ENCODE measurements around the gene EPS8L2. TPM values are rescaled to one million over a fixed set of nuclear protein-coding genes. Genes with fewer than 3 reads are reported as not detected.

Gene EPS8L2
- total and polyA plus RNA-seq, 10 of the 15 experiments (the other 5 are each of a cell fraction or from before 2014, with no cell fraction given): 0.76 to 20.0 (median 9.7) TPM

- H3K9ac ChIP-seq (ENCODE audit: control insufficient read depth, insufficient read depth, low read length): no peak overlapping the region
- no peak for TF ChIP-seq CBFB (IDR thresholded peaks at IDR 0.05; ENCODE audit: low read depth)
- TF ChIP-seq, protein P1, sequence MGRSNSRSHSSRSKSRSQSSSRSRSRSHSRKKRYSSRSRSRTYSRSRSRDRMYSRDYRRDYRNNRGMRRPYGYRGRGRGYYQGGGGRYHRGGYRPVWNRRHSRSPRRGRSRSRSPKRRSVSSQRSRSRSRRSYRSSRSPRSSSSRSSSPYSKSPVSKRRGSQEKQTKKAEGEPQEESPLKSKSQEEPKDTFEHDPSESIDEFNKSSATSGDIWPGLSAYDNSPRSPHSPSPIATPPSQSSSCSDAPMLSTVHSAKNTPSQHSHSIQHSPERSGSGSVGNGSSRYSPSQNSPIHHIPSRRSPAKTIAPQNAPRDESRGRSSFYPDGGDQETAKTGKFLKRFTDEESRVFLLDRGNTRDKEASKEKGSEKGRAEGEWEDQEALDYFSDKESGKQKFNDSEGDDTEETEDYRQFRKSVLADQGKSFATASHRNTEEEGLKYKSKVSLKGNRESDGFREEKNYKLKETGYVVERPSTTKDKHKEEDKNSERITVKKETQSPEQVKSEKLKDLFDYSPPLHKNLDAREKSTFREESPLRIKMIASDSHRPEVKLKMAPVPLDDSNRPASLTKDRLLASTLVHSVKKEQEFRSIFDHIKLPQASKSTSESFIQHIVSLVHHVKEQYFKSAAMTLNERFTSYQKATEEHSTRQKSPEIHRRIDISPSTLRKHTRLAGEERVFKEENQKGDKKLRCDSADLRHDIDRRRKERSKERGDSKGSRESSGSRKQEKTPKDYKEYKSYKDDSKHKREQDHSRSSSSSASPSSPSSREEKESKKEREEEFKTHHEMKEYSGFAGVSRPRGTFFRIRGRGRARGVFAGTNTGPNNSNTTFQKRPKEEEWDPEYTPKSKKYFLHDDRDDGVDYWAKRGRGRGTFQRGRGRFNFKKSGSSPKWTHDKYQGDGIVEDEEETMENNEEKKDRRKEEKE (IDR thresholded peaks at IDR 0.05): no peak
- TF ChIP-seq ZNF24 (IDR thresholded peaks at IDR 0.05): no peak
- TF ChIP-seq HSF1 (IDR thresholded peaks at IDR 0.05; ENCODE audit: low read depth, low read length): no peak
- no peak for TF ChIP-seq KLF5 (IDR thresholded peaks at IDR 0.05; ENCODE audit: partially characterized antibody)
- no peak for TF ChIP-seq BHLHE40 (IDR thresholded peaks at IDR 0.05; ENCODE audit: borderline replicate concordance in 1 of 2, low read depth in 2 of 2, low read length in 1 of 2)
- no peak for TF ChIP-seq NFYA (IDR thresholded peaks at IDR 0.05; ENCODE audit: borderline replicate concordance, low read depth, low read length)
- TF ChIP-seq IKZF1 (conservative IDR thresholded peaks at IDR 0.05): no peak
- no peak for TF ChIP-seq YBX1 (IDR thresholded peaks at IDR 0.05)
- no peak for TF ChIP-seq MYB (IDR thresholded peaks at IDR 0.05; ENCODE audit: borderline replicate concordance, low read depth, low read length)
- no peak for TF ChIP-seq EGR1 (IDR thresholded peaks at IDR 0.05; ENCODE audit: borderline replicate concordance in 1 of 2, low read depth in 2 of 2, low read length in 2 of 2)
- TF ChIP-seq, protein P2, sequence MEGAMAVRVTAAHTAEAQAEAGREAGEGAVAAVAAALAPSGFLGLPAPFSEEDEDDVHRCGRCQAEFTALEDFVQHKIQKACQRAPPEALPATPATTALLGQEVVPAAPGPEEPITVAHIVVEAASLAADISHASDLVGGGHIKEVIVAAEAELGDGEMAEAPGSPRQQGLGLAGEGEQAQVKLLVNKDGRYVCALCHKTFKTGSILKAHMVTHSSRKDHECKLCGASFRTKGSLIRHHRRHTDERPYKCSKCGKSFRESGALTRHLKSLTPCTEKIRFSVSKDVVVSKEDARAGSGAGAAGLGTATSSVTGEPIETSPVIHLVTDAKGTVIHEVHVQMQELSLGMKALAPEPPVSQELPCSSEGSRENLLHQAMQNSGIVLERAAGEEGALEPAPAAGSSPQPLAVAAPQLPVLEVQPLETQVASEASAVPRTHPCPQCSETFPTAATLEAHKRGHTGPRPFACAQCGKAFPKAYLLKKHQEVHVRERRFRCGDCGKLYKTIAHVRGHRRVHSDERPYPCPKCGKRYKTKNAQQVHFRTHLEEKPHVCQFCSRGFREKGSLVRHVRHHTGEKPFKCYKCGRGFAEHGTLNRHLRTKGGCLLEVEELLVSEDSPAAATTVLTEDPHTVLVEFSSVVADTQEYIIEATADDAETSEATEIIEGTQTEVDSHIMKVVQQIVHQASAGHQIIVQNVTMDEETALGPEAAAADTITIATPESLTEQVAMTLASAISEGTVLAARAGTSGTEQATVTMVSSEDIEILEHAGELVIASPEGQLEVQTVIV (IDR thresholded peaks at IDR 0.05; ENCODE audit: borderline replicate concordance, partially characterized antibody): no peak
- TF ChIP-seq MLLT1 (IDR thresholded peaks at IDR 0.05): no peak
- TF ChIP-seq PBX3 (IDR thresholded peaks at IDR 0.05; ENCODE audit: insufficient replicate concordance, low read depth, low read length): no peak
These were observed 31.3 kb downstream of the EPS8L2 start for GRCh38 chr11:737366-737765.

More at GRCh38 chr11:737366-737765, 31.3 kb downstream of the EPS8L2 start:
- CTCF ChIA-PET: interaction anchor here (0.6 kb wide), 1 partner anchor 58 kb away, joined by 5 read pairs; no protein-coding TSS in a partner anchor
- FAIRE-seq: no peak
- Histone ChIP-seq H3K79me2 (ENCODE audit: control insufficient read depth, insufficient read depth, low read length) (no peaks in the 10 kb centered on the region), H3K36me3 (ENCODE audit: control insufficient read depth in 2 of 2, insufficient read depth in 2 of 2, low read length in 1 of 2) (no peaks in the 10 kb centered on the region), H2AFZ (ENCODE audit: control insufficient read depth, low read depth, low read length) (no peak overlapping the region), H3K4me1 (ENCODE audit: control insufficient read depth, insufficient read depth, low read length) (no peaks in the 10 kb centered on the region), H4K20me1 (ENCODE audit: control insufficient read depth, insufficient read depth) (no peaks in the 10 kb centered on the region), H3K27me3 (replicated peaks in 1 of 2; ENCODE audit: control insufficient read depth in 2 of 2, insufficient read depth in 2 of 2, low read length in 1 of 2) (no peaks in the 10 kb centered on the region), H3K9me3 (replicated peaks; ENCODE audit: control insufficient read depth, insufficient read depth, low read length) (no peaks in the 10 kb centered on the region), H3K27ac (ENCODE audit: control insufficient read depth, insufficient read depth) (no peak overlapping the region), H3K4me3 (no peak overlapping the region), H3K4me2 (ENCODE audit: control insufficient read depth, insufficient read depth) (0 out of 2 replicates have a peak overlapping the region, but pooled peaks have one; percentile 12)
- no TSS peak for BruUV-seq (replicated peaks)
- 3% methylated on average over 11 of the region's 11 CpGs for WGBS (ENCODE audit: insufficient coverage, insufficient replicate concordance, low lambda C conversion rate, missing lambda C conversion rate)
- DNase-seq (ENCODE audit: low read depth, low spot score): no peak
- in situ Hi-C loops (cut with MboI) (no loop called here), intact Hi-C loops (cut with micrococcal nuclease; ENCODE audit: unreplicated experiment) (no loop called here)
- peak; percentile 38 for ATAC-seq
- RAD21 ChIA-PET (ENCODE audit: unreplicated experiment): no interaction called here
- POLR2A ChIA-PET: no interaction called here
- SMC1A ChIA-PET (ENCODE audit: uncharacterized antibody, unreplicated experiment): no interaction called here

Measured in GM12878 (cell line).